ENCODE results near the gene NEUROD6.

NEUROD6 gene

GRCh38 chr7:31327071-31327470 lies 13.5 kb downstream of the NEUROD6 start:
- no peak for TF ChIP-seq CTCF (IDR thresholded peaks at IDR 0.05)

- TF ChIP-seq CTCF (IDR thresholded peaks at IDR 0.05), result no peak
Measured at GRCh38 chr7:31326416-31326815, 14.1 kb downstream of the NEUROD6 start.

- no peak for TF ChIP-seq CTCF (IDR thresholded peaks at IDR 0.05)
Measured at GRCh38 chr7:31323101-31323500, 17.4 kb downstream of the NEUROD6 start.

GRCh38 chr7:31320675-31321074 lies 19.9 kb downstream of the NEUROD6 start:
- TF ChIP-seq CTCF (IDR thresholded peaks at IDR 0.05), result no peak

- TF ChIP-seq CTCF (IDR thresholded peaks at IDR 0.05), result no peak
Measured at GRCh38 chr7:31318313-31318712, 22.2 kb downstream of the NEUROD6 start.

- no peak for TF ChIP-seq CTCF (IDR thresholded peaks at IDR 0.05)
Measured at GRCh38 chr7:31316876-31317275, 23.6 kb downstream of the NEUROD6 start.

- TF ChIP-seq CTCF (IDR thresholded peaks at IDR 0.05), result no peak
Measured at GRCh38 chr7:31315758-31316157, 24.8 kb downstream of the NEUROD6 start.

- TF ChIP-seq CTCF (IDR thresholded peaks at IDR 0.05), result no peak
Measured at GRCh38 chr7:31314781-31315180, 25.7 kb downstream of the NEUROD6 start.

Measured in LNCAP (cell line).